ACC112 (cell line): ENCODE results near the gene ACTN1.

Experiments used
- H2AFZ ChIP-seq: fragments of 200-600 bp; sonication (generic); one replicate; pipeline ENCODE4 v1.6.0; 2017; ENCODE audit warnings: antibody characterized with exemption, low read length; ENCODE audit not compliant: unreplicated experiment
- H3K27ac ChIP-seq: fragments of 200-600 bp; sonication (generic); 2 replicates; pipeline ENCODE4 v1.5.1; 2014; ENCODE audit warnings: low read depth, mild to moderate bottlenecking, antibody characterized with exemption, low read length, moderate library complexity
- H3K27me3 ChIP-seq: fragments of 200-600 bp; sonication (generic); 2 replicates; pipeline ENCODE4 v1.6.1; 2014; ENCODE audit warnings: mild to moderate bottlenecking, antibody characterized with exemption, low read length, moderate library complexity, mixed read lengths; ENCODE audit not compliant: insufficient read depth
- H3K36me3 ChIP-seq: fragments of 200-600 bp; sonication (generic); 2 replicates; pipeline ENCODE4 v1.6.1; 2016; ENCODE audit warnings: mild to moderate bottlenecking, antibody characterized with exemption, low read length, moderate library complexity, mixed read lengths; ENCODE audit not compliant: insufficient read depth
- H3K4me1 ChIP-seq: fragments of 200-600 bp; sonication (generic); one replicate; pipeline ENCODE4 v1.6.1; 2016; ENCODE audit warnings: low read length, mixed read lengths; ENCODE audit not compliant: insufficient read depth, unreplicated experiment, control insufficient read depth
- H3K4me3 ChIP-seq: fragments of 200-600 bp; sonication (generic); 2 replicates; pipeline ENCODE4 v1.5.1; 2014; ENCODE audit warnings: mild to moderate bottlenecking, low read depth, low read length
- H3K79me2 ChIP-seq: fragments of 200-600 bp; sonication (generic); one replicate; pipeline ENCODE4 v1.6.0; 2016; ENCODE audit warnings: low read length; ENCODE audit not compliant: control insufficient read depth, unreplicated experiment, insufficient read depth

ACTN1 gene

DNA sequence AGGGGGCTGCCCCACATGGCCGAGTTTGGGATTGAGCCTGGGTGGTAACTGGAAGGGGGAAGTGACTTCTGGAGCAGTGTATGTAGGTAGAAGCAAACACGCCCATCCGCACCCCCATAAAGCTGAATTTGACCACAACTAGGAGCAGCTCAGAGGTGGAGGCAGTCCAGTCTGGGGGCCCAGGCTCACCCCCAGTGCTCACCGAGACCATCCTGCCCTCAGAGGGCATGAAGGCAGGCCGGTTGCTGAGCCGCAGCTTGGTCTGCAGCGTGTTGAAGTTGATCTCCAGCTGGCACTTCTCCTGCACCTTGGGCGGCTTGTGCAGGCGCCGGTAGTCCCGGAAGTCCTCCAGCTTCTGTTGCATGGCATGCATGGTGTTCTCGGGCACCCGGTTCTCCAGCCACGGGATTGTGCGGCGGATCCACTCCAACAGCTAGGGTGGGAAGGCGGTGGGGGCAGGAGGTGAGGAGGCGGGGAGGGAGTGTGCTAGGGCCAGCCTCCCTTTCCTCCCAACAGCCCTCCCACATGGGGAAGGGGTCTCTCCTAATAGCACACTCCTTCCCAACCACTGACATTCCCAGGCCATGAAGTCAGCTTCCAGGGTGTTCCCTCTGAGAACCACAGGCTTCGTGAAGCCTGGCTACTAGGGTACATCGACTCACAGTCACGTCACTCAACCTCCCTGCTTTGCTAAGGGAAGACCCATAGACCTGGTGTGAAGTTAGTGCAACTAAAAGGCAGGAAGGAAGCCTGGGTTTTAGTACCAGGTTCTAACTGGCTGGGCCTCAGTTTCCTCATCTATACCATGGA lies 87.0 kb downstream of the ACTN1 start:
- H2AFZ ChIP-seq: no peak overlapping the region
- peak overlapping the region; percentile 73 for H3K27ac ChIP-seq
- H3K79me2 ChIP-seq: peaks cover 2% of the 10 kb centered on the region
- peaks cover 24% of the 10 kb centered on the region for H3K36me3 ChIP-seq
- peaks cover 44% of the 10 kb centered on the region for H3K4me1 ChIP-seq
- H3K4me3 ChIP-seq: no peak overlapping the region
- H3K27me3 ChIP-seq: no peaks in the 10 kb centered on the region

- Histone ChIP-seq H3K4me3 (no peak overlapping the region), H3K27me3 (no peaks in the 10 kb centered on the region), H3K36me3 (peaks cover 23% of the 10 kb centered on the region), H2AFZ (no peak overlapping the region), H3K79me2 (peaks cover 6% of the 10 kb centered on the region), H3K27ac (no peak overlapping the region), H3K4me1 (peaks cover 43% of the 10 kb centered on the region)
These were observed 88.8 kb downstream of the ACTN1 start for GRCh38 chr14:68890173-68890931.

DNA sequence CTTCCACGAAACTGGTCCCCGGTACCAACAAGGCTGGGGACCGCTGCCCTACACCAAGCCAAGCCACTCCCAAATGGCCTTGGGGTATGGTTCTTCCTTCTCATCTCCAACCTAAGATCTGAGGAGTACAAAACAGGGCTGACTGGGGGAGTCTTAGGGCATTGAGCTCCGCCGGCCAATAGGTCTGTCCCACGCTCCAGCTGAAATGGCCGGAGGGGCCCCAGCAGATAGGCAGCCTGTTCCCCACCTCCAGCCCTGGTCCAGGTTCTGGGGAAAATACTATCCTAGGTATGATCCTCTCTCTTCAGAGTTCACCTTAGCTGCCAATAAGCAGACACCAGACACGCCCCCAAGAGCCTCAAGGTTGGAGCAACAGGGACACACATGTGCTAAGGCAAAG lies 90.2 kb downstream of the ACTN1 start:
- Histone ChIP-seq H3K27me3 (no peaks in the 10 kb centered on the region), H3K79me2 (peaks cover 7% of the 10 kb centered on the region), H3K36me3 (peaks cover 26% of the 10 kb centered on the region), H3K4me1 (peaks cover 43% of the 10 kb centered on the region), H2AFZ (no peak overlapping the region), H3K4me3 (no peak overlapping the region), H3K27ac (no peak overlapping the region)

DNA sequence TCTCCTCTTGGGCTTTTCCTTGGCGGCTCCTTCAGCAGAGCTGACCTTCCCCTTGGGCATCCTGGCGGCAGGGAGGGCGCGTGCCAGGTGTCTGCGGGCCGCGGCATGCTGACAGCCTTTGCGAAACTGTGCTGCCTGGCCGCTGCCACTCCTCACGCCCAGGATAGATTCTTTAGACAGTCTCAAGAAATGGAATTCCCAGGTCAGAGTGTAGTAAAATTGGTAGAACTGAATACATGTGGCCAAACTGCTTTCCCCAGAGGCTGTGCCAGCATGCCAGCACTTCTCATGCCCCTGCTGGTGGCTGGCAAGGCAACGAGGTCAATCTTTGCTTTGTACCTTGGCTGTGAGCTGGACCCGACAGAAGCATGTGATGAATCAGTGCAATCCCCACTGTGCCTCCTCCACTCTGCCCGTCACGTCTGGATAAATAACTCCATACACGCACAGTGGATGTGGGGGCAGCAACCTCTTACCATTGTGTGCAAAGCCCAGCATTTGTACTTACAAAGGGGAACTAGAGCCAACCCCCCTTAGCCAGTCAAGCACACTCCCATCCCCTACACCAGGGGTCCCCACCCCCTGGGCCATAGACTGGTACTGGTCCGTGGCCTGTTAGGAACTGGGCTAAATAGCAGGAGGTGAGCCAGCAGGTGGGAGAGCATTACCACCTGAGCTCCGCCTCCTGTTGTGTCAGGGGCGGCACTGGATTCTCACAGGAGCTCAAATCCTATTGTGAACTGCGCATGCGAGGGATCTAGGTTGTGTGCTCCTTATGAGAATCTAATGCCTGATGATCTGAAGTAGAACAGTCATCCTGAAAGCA lies 90.9 kb downstream of the ACTN1 start:
- no peak overlapping the region for H3K27ac ChIP-seq
- H3K79me2 ChIP-seq: peaks cover 8% of the 10 kb centered on the region

DNA sequence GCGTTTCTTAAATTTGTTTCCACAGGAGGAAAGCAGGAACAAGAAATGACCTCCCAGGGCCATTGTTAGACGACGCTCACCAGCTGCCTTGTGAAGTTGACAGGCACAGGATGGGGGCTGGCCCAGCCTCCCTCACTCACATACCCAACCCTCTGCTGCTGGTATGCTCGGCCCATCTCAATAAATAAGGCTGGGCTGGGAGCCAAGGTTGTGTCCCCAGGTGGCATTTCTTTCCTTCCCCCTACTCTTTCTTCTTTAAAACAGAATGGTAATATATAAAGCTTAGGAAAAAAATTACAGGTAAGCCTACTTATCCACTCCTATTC lies 93.0 kb downstream of the ACTN1 start:
- peaks cover 6% of the 10 kb centered on the region for H3K79me2 ChIP-seq
- no peaks in the 10 kb centered on the region for H3K27me3 ChIP-seq
- H3K36me3 ChIP-seq: peaks cover 51% of the 10 kb centered on the region
- H3K4me1 ChIP-seq: peaks cover 24% of the 10 kb centered on the region
- no peak overlapping the region for H2AFZ ChIP-seq
- no peak overlapping the region for H3K27ac ChIP-seq
- H3K4me3 ChIP-seq: no peak overlapping the region

More for the DNA sequence above, 90.9 kb downstream of the ACTN1 start:
- Histone ChIP-seq H2AFZ (no peak overlapping the region), H3K36me3 (peaks cover 30% of the 10 kb centered on the region), H3K4me3 (no peak overlapping the region), H3K4me1 (peaks cover 37% of the 10 kb centered on the region), H3K27me3 (no peaks in the 10 kb centered on the region)

GRCh38 chr14:68885226-68886108 lies 93.6 kb downstream of the ACTN1 start:
- H3K27ac ChIP-seq: peak overlapping the region; percentile 80
- no peaks in the 10 kb centered on the region for H3K27me3 ChIP-seq
- H2AFZ ChIP-seq: no peak overlapping the region
- H3K36me3 ChIP-seq: peaks cover 57% of the 10 kb centered on the region
- no peak overlapping the region for H3K4me3 ChIP-seq
- peaks cover 24% of the 10 kb centered on the region for H3K4me1 ChIP-seq
- peaks cover 6% of the 10 kb centered on the region for H3K79me2 ChIP-seq

DNA sequence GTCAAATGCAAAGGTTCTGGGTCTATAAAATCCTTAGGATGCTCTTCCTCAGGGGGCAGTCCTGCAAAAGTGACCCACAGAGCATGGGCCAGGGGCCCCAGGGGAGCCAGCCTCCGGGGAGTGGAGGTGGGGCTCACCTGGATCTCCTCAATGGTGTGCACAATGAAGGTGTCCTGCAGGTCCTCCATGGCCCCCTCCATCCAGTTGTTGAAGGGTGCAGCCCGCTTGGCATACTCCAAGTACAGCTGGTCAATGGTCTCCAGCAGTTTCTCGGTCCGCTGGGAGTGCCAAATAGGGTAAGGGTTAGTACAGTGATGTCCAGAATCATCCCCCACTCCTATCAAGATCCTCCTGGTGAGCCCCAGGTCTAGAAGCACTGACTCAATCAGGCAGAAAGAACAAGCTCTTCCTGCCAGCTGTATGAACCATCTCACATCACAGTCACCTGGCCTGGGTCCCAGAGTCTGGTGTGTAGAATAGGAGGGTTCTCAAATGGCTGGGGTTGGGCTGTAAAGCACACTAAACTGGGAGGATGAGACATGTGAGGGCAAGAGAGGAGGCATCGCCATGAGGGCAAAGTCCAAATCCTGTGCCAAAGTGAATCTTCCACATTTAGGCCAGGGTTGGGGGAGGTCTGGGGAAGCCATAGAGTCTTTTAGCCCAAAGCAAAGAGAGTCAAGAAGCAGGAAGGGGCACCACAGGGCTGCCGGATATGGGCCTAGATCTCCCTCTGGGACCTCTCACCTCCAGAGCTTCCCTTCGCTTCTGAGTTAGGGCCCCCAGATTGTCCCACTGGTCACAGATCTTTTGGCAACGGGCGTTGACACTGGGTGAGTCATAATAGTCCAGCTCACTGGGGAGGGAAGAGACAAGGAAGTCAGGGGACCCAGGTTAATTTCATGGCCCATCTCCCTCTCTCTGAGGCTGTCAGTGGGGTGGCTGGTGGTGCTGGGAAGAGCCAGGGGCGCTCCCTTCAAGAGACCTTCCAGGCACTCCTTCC lies 94.8 kb downstream of the ACTN1 start:
- H3K27me3 ChIP-seq: no peaks in the 10 kb centered on the region
- no peak overlapping the region; the same call in 1 of the 2 replicates for H3K4me3 ChIP-seq
- H3K79me2 ChIP-seq: peaks cover 6% of the 10 kb centered on the region
- no peak overlapping the region for H2AFZ ChIP-seq
- H3K4me1 ChIP-seq: peaks cover 24% of the 10 kb centered on the region
- H3K36me3 ChIP-seq: peaks cover 55% of the 10 kb centered on the region
- peak overlapping the region; percentile 80 for H3K27ac ChIP-seq

- no peak overlapping the region for H3K27ac ChIP-seq
- H2AFZ ChIP-seq: no peak overlapping the region
- H3K79me2 ChIP-seq: peaks cover 6% of the 10 kb centered on the region
- peaks cover 24% of the 10 kb centered on the region for H3K4me1 ChIP-seq
- peaks cover 59% of the 10 kb centered on the region for H3K36me3 ChIP-seq
- no peak overlapping the region for H3K4me3 ChIP-seq
- H3K27me3 ChIP-seq: no peaks in the 10 kb centered on the region
These were observed 96.9 kb downstream of the ACTN1 start for GRCh38 chr14:68882235-68882634.

- H3K4me3 ChIP-seq: no peak overlapping the region
- H3K36me3 ChIP-seq: peaks cover 67% of the 10 kb centered on the region
- no peak overlapping the region for H3K27ac ChIP-seq
- peaks cover 24% of the 10 kb centered on the region for H3K4me1 ChIP-seq
- H2AFZ ChIP-seq: no peak overlapping the region
- H3K27me3 ChIP-seq: no peaks in the 10 kb centered on the region
- peaks cover 6% of the 10 kb centered on the region for H3K79me2 ChIP-seq
These were observed 97.7 kb downstream of the ACTN1 start for GRCh38 chr14:68881396-68881795.
